HFFc6 (cell line): ENCODE measurements around the gene FRYL. TPM values are rescaled to one million over a fixed set of nuclear protein-coding genes. Genes with fewer than 3 reads are reported as not detected.

Experiments used
- DNase-seq: peaks from one replicate; pipeline ENCODE4 v3.0.0-alpha.2; 2018
- H3K27ac Mint-ChIP-seq: 2 replicates; pipeline ENCODE4 v1.8.0; 2020; ENCODE audit warnings: mild to moderate bottlenecking, mixed read lengths
- H3K27me3 Mint-ChIP-seq: 2 replicates; pipeline ENCODE4 v1.8.0; 2021; ENCODE audit warnings: mild to moderate bottlenecking, moderate library complexity, mixed read lengths; ENCODE audit not compliant: insufficient read depth
- H3K36me3 Mint-ChIP-seq: 2 replicates; pipeline ENCODE4 v1.8.0; 2021; ENCODE audit warnings: low read depth, mixed read lengths
- H3K4me1 Mint-ChIP-seq: 2 replicates; pipeline ENCODE4 v1.8.0; 2020; ENCODE audit warnings: low read depth, mixed read lengths
- H3K4me3 Mint-ChIP-seq: 2 replicates; pipeline ENCODE4 v1.8.0; 2020; ENCODE audit warnings: mild to moderate bottlenecking, moderate library complexity, mixed read lengths
- H3K9me3 Mint-ChIP-seq: 2 replicates; pipeline ENCODE4 v1.8.0; 2020; ENCODE audit warnings: mild to moderate bottlenecking, mixed read lengths
- CTCF ChIP-seq: fragments of 200-600 bp; sonication (generic); IDR thresholded peaks from 2 replicates; pipeline ENCODE4 v1.5.0; 2021; ENCODE audit warnings: antibody characterized with exemption, mild to moderate bottlenecking
- total RNA-seq, 6 experiments: library from RNA; stranded (reverse); fragmentation: NEBNext Ultra II Directional; extraction: Animal tissue kit (Norgen Biotek cat#: 25700); gene quantifications; 2 replicates in 1 of 6; 3 replicates in 5 of 6; pipeline ENCODE4 v1.2.3, GENCODE V29; 2021

The FRYL gene
- total RNA-seq, 6 experiments from 2014 or later = 29.0 to 32.8 (median 30.4) TPM

- H3K36me3 Mint-ChIP-seq = peaks cover 11% of the 10 kb centered on the region
- TF ChIP-seq CTCF = no peak
Observed at GRCh38 chr4:48564151-48564550, 215.9 kb downstream of the FRYL start.

GRCh38 chr4:48558819-48559218, 221.3 kb downstream of the FRYL start:
- H3K9me3 Mint-ChIP-seq = no peaks in the 10 kb centered on the region
- no peak for DNase-seq
- H3K27me3 Mint-ChIP-seq = no peaks in the 10 kb centered on the region; the same call in none of the 2 replicates
- no peak for TF ChIP-seq CTCF
- H3K36me3 Mint-ChIP-seq = peaks cover 32% of the 10 kb centered on the region
- no peaks in the 10 kb centered on the region for H3K4me1 Mint-ChIP-seq
- no peak overlapping the region for H3K27ac Mint-ChIP-seq
- H3K4me3 Mint-ChIP-seq = no peak overlapping the region

More at GRCh38 chr4:48564151-48564550, 215.9 kb downstream of the FRYL start:
- Mint-ChIP-seq H3K4me3 (no peak overlapping the region), H3K4me1 (no peaks in the 10 kb centered on the region), H3K27me3 (peaks cover 2% of the 10 kb centered on the region; the same call in 1 of the 2 replicates), H3K9me3 (no peaks in the 10 kb centered on the region), H3K27ac (no peak overlapping the region)
- DNase-seq = no peak

GRCh38 chr4:48558026-48558425, 222.1 kb downstream of the FRYL start:
- no peak for TF ChIP-seq CTCF
- DNase-seq = no peak
- H3K4me3 Mint-ChIP-seq = no peak overlapping the region
- H3K9me3 Mint-ChIP-seq = no peaks in the 10 kb centered on the region
- no peaks in the 10 kb centered on the region for H3K4me1 Mint-ChIP-seq
- no peak overlapping the region for H3K27ac Mint-ChIP-seq
- H3K27me3 Mint-ChIP-seq = no peaks in the 10 kb centered on the region; the same call in none of the 2 replicates
- H3K36me3 Mint-ChIP-seq = peaks cover 32% of the 10 kb centered on the region

GRCh38 chr4:48557478-48557877, 222.6 kb downstream of the FRYL start:
- no peak for DNase-seq
- Mint-ChIP-seq H3K4me1 (no peaks in the 10 kb centered on the region), H3K27ac (no peak overlapping the region), H3K4me3 (no peak overlapping the region), H3K36me3 (peaks cover 32% of the 10 kb centered on the region), H3K27me3 (no peaks in the 10 kb centered on the region; the same call in none of the 2 replicates), H3K9me3 (no peaks in the 10 kb centered on the region)
- peak; percentile 61 for TF ChIP-seq CTCF

GRCh38 chr4:48556268-48556667, 223.8 kb downstream of the FRYL start:
- DNase-seq = no peak
- H3K9me3 Mint-ChIP-seq = no peaks in the 10 kb centered on the region
- TF ChIP-seq CTCF = no peak
- H3K4me1 Mint-ChIP-seq = no peaks in the 10 kb centered on the region
- H3K27ac Mint-ChIP-seq = no peak overlapping the region
- no peaks in the 10 kb centered on the region; the same call in none of the 2 replicates for H3K27me3 Mint-ChIP-seq
- H3K36me3 Mint-ChIP-seq = peaks cover 32% of the 10 kb centered on the region
- no peak overlapping the region for H3K4me3 Mint-ChIP-seq

GRCh38 chr4:48554606-48555005, 225.5 kb downstream of the FRYL start:
- Mint-ChIP-seq H3K9me3 (no peaks in the 10 kb centered on the region), H3K4me3 (no peak overlapping the region), H3K4me1 (no peaks in the 10 kb centered on the region), H3K27ac (no peak overlapping the region), H3K27me3 (no peaks in the 10 kb centered on the region; the same call in 1 of the 2 replicates), H3K36me3 (peaks cover 27% of the 10 kb centered on the region)
- no peak for TF ChIP-seq CTCF
- no peak for DNase-seq
